Upper lobe of left lung (tissue), 6 donors: ENCODE results near the gene CSE1L. TPM values are rescaled to one million over a fixed set of nuclear protein-coding genes. Genes with fewer than 3 reads are reported as not detected.
"Not testable (repeated sequence)": the region's sequence is repeated elsewhere in the genome, so short reads cannot be mapped to it uniquely, and the experiment has no call there.

Experiments used
- ATAC-seq, 2 donors: fragments of 200-7000 bp; cut with Tn5 transposase; one replicate each; pipeline ENCODE4 v1.9.1; 2022; ENCODE audit warnings: mild to moderate bottlenecking in 2 of 2, moderate library complexity in 2 of 2; ENCODE audit not compliant: low FRiP score in 2 of 2
- DNase-seq, 2 donors: peaks; one replicate each; pipeline ENCODE4 v3.0.0-alpha.2; 2019 to 2020
- H3K27ac ChIP-seq, 4 donors: fragments of 200-600 bp; sonication (generic); one replicate each; pipeline ENCODE4 v1.5.1; 2016 to 2019
- H3K27me3 ChIP-seq, 4 donors: fragments of 200-600 bp; sonication (generic); one replicate each; pipeline ENCODE4 v1.5.1; 2017 to 2019
- H3K36me3 ChIP-seq, 4 donors: fragments of 200-600 bp; sonication (generic); one replicate each; pipeline ENCODE4 v1.5.1; 2016 to 2019
- H3K4me1 ChIP-seq, 4 donors: fragments of 200-600 bp; sonication (generic); one replicate each; pipeline ENCODE4 v1.5.1; 2018 to 2019
- H3K4me3 ChIP-seq, 4 donors: fragments of 200-600 bp; sonication (generic); one replicate each; pipeline ENCODE4 v1.5.1; 2017 to 2019; ENCODE audit warnings: mild to moderate bottlenecking in 2 of 4, moderate library complexity in 1 of 4
- H3K9me3 ChIP-seq, 4 donors: fragments of 200-600 bp; sonication (generic); one replicate each; pipeline ENCODE4 v1.5.1; 2018 to 2019
- CTCF ChIP-seq, 6 experiments: fragments of 450-650 bp in 4 of 6; fragments of 200-600 bp in 2 of 6; sonication (generic) in 2 of 6; IDR thresholded peaks; one replicate each; pipeline ENCODE4 v1.5.1; 2016 to 2019; ENCODE audit warnings: antibody characterized with exemption in 6 of 6
- EP300 ChIP-seq, 4 donors: sonication (generic); formaldehyde crosslinking; IDR thresholded peaks; one replicate each; pipeline ENCODE4 v1.5.1; 2017; ENCODE audit warnings: antibody characterized with exemption in 4 of 4, control low read depth in 2 of 4
- POLR2A ChIP-seq, 4 donors: fragments of 450-650 bp; IDR thresholded peaks; one replicate each; pipeline ENCODE4 v1.5.1; 2016 to 2017; ENCODE audit warnings: antibody characterized with exemption in 4 of 4, mild to moderate bottlenecking in 2 of 4
- POLR2AphosphoS5 ChIP-seq, 2 donors: sonication (generic); formaldehyde crosslinking; IDR thresholded peaks; one replicate each; pipeline ENCODE4 v1.5.1; 2017; ENCODE audit warnings: antibody characterized with exemption in 2 of 2
- WGBS, 2 donors: methylation state at CpG; one replicate each; pipeline ENCODE4 v1.1.5; 2017 to 2018; 5-methylcytosine and 5-hydroxymethylcytosine counted together
- total RNA-seq, 6 donors: library from RNA; depleted of rRNA in 4 of 6; stranded (reverse); fragments of >200 nt in 4 of 6; gene quantifications; one replicate each; pipeline versions ENCODE4 v1.1.0 to v1.2.1, GENCODE V29; 2016 to 2021
- donor health status: DM: no; HTN: no; CAD: no; lungs with moderate emphysema.
- donor health status: DM: no; HTN: yes; CAD: no; lungs with severe emphysema.

The CSE1L gene
- total RNA-seq, 6 donors from 2014 or later = 10.4 to 40.4 (median 27.2) TPM

- 64 to 73% methylated on average over 3 of the region's 3 CpGs for WGBS, 2 donors
- no peaks in the 10 kb centered on the region for H3K9me3 ChIP-seq
- peaks cover 0 to 87% (median 28%) of the 10 kb centered on the region in 4 donors for H3K36me3 ChIP-seq
- no peak for DNase-seq
- no peak for TF ChIP-seq POLR2AphosphoS5 (IDR thresholded peaks at IDR 0.05)
- TF ChIP-seq EP300 (IDR thresholded peaks at IDR 0.05) = no peak
- TF ChIP-seq CTCF (IDR thresholded peaks at IDR 0.05) = no peak
- no peak for TF ChIP-seq POLR2A (IDR thresholded peaks at IDR 0.05)
- no peak overlapping the region for H3K27ac ChIP-seq
- H3K4me3 ChIP-seq = no peak overlapping the region
- ATAC-seq = no peak
- H3K27me3 ChIP-seq = no peaks in the 10 kb centered on the region
- no peaks in the 10 kb centered on the region for H3K4me1 ChIP-seq
Observed at GRCh38 chr20:49063279-49063678, 17.2 kb downstream of the CSE1L start.

GRCh38 chr20:49074521-49074920, 28.4 kb downstream of the CSE1L start:
- Histone ChIP-seq H3K36me3 (peaks cover 44 to 97% (median 59%) of the 10 kb centered on the region in 4 donors), H3K9me3 (no peaks in the 10 kb centered on the region), H3K27me3 (no peaks in the 10 kb centered on the region), H3K4me1 (no peaks in the 10 kb centered on the region), H3K4me3 (no peak overlapping the region), H3K27ac (no peak overlapping the region)
- no peak for ATAC-seq
- 43 to 89% methylated on average over 2 of the region's 2 CpGs for WGBS, 2 donors
- TF ChIP-seq POLR2A (IDR thresholded peaks at IDR 0.05) = no peak
- no peak for TF ChIP-seq CTCF (IDR thresholded peaks at IDR 0.05)
- TF ChIP-seq POLR2AphosphoS5 (IDR thresholded peaks at IDR 0.05) = no peak
- no peak for TF ChIP-seq EP300 (IDR thresholded peaks at IDR 0.05)
- DNase-seq = no peak

- peaks cover 44 to 97% (median 70%) of the 10 kb centered on the region in 4 donors for H3K36me3 ChIP-seq
- no peak for DNase-seq
Observed at GRCh38 chr20:49078310-49078709, 32.2 kb downstream of the CSE1L start.

GRCh38 chr20:49082295-49082694, 36.2 kb downstream of the CSE1L start:
- WGBS, 2 donors = 97% methylated on average over 12 of the region's 12 CpGs
- ATAC-seq, DNase-seq, H3K4me3 ChIP-seq, H3K9me3 ChIP-seq, H3K27me3 ChIP-seq, H3K27ac ChIP-seq, H3K4me1 ChIP-seq: not testable (repeated sequence)
- peaks cover 32 to 100% (median 73%) of the 10 kb centered on the region in 4 donors for H3K36me3 ChIP-seq

More at GRCh38 chr20:49078310-49078709, 32.2 kb downstream of the CSE1L start:
- no peak overlapping the region for H3K4me3 ChIP-seq
- H3K4me1 ChIP-seq = no peaks in the 10 kb centered on the region
- no peak for TF ChIP-seq POLR2A (IDR thresholded peaks at IDR 0.05)
- TF ChIP-seq EP300 (IDR thresholded peaks at IDR 0.05) = no peak
- TF ChIP-seq CTCF (IDR thresholded peaks at IDR 0.05) = no peak
- no peak for ATAC-seq
- 90 to 95% methylated on average over 3 of the region's 3 CpGs for WGBS, 2 donors
- no peaks in the 10 kb centered on the region for H3K9me3 ChIP-seq
- no peak overlapping the region for H3K27ac ChIP-seq
- H3K27me3 ChIP-seq = no peaks in the 10 kb centered on the region

GRCh38 chr20:49091104-49091503, 45.0 kb downstream of the CSE1L start:
- H3K36me3 ChIP-seq = peaks cover 31 to 99% (median 72%) of the 10 kb centered on the region in 4 donors
- no peaks in the 10 kb centered on the region for H3K9me3 ChIP-seq
- no peak overlapping the region for H3K27ac ChIP-seq
- 94 to 97% methylated on average over 8 of the region's 8 CpGs for WGBS, 2 donors
- H3K27me3 ChIP-seq = no peaks in the 10 kb centered on the region
- ATAC-seq = no peak
- H3K4me1 ChIP-seq = no peaks in the 10 kb centered on the region
- no peak overlapping the region for H3K4me3 ChIP-seq
- DNase-seq = no peak
- TF ChIP-seq POLR2AphosphoS5 (IDR thresholded peaks at IDR 0.05) (no peak), CTCF (IDR thresholded peaks at IDR 0.05) (no peak), POLR2A (IDR thresholded peaks at IDR 0.05) (no peak), EP300 (IDR thresholded peaks at IDR 0.05) (no peak)
